NCI-H510A (cell line): ENCODE results near the gene RASGRF2.

Source experiments
- DNase-seq: peaks from one replicate; lab custom pipeline; 2025; lab: John Stamatoyannopoulos, UW

The RASGRF2 gene

GRCh38 chr5:81205058-81205457, 244.9 kb downstream of the RASGRF2 start:
- no peak for DNase-seq

DNA sequence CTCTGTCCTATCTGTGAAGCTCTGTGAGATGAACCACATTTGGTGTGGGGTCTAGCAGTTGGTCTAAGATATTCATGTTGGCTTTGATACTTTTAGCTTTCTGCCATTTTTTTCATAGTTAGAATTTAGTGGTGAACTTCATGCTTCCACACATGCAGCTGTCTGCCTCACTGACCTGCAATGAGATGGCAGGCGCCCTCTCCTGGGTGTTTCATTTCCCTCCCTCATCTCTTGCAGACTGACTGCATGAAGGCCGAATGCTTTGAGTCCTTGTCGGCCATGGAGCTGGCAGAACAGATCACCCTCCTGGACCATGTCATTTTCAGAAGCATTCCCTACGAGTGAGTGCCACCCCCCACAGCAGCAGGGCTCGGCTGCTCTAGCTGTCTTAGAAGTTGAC, 246.8 kb downstream of the RASGRF2 start:
- no peak for DNase-seq

- no peak for DNase-seq
Measured at GRCh38 chr5:81208904-81209303, 248.7 kb downstream of the RASGRF2 start.

DNA sequence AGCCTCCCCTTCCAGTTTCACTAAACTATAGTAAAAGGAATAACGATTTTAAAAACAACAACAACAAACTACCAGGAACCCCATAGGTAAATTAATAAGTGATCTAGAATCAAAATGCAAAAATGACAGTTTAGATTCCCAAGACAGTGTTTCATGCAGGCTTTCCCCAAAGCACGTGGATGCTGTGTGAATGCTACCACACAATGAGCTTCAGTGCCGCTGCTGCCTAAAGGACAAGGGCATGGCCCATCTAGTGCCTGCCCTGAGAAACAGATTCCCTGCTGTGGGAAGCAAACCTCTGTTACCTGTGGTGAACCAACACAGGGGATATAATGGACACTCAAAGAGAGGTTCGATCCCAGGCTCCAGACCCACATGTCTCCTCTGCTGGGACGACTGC, 249.2 kb downstream of the RASGRF2 start:
- DNase-seq: no peak

DNA sequence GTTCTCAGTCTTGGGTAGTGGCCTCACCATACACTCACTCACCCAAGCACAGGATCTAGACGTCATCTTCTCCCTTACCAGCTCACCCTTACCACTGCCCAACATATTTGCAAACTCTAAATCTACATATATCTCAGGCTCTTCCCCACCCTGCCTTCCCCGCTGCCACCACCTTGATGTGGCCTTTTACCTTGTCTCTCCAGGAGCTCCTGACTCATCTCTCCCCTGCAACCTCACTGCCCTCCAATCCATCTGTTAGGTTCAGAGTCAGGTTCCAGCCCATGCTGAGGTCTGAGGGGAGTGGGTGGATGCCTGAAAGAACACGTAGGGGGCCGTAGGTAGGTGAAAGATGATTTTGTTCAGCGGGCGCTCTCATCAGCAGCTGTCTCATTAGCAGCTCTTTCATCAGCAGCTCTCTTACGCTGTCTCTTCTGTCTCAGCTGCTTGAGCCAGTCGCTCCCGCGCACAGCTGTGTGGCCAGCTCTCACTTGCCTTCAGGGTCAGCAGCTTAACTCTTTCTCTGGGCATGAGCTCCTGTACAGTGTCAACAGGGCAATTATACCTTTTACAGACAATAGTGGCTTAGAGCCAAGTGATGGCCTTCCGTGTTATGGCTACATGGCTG, 249.8 kb downstream of the RASGRF2 start:
- no peak for DNase-seq

- no peak for DNase-seq
Measured at GRCh38 chr5:81212211-81212751, 252.1 kb downstream of the RASGRF2 start.

- DNase-seq: no peak
Measured at GRCh38 chr5:81213070-81213469, 252.9 kb downstream of the RASGRF2 start.

DNA sequence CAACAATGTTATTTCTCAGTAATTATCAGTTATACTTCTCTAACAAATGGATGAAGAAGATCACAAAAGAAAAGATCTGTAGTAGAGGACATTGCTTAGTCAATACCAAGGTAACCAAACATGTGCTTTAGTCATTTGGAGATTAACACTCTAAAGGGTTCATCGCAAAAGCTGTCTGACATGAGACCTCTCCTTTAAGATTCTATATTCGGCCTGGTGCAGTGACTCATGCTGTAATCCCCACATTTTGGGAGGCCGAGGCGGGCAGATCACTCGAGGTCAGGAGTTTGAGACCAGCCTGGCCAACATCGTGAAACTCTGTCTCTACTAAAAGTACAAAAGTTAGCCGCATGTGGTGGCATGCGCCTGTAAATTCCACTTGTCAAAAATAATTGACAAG, 254.7 kb downstream of the RASGRF2 start:
- DNase-seq: no peak

DNA sequence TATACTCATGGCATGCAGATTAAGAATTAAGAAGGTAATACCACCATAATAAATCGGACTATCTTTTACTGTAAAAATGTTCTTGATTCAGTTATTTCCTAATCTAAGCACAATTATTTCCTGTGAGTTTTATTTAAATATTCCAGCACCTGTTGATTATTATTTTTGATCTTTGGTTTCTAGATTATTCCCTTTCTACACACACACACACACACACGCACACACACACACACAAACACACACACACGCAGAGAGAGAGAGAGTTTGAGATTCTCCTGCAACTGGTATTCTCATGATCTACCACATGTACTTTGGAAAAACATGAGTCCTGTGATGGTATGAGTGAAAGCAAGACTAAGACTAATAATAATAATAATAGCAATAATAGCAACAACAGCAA, 256.0 kb downstream of the RASGRF2 start:
- no peak for DNase-seq

DNA sequence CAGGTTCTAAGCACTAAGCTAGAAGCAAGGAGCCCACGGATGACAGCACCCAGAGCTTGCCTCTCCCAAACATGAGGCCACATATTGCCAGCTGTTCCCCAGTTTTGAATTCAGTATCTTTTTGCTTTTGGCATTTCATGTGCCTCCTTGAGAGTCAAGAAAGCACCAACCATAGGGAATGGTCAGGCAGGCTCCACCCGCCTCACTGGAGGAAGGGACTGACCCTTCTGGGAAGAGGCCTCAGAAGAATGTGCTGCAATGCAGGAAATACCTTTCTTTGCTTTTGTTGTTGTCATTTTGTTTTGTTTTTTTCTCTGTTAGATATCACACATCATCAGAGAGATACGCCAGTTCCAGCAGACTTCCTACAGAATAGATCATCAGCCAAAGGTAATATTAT, 259.2 kb downstream of the RASGRF2 start:
- DNase-seq: no peak

- DNase-seq: no peak
Measured at GRCh38 chr5:81222285-81222684, 262.1 kb downstream of the RASGRF2 start.

- no peak for DNase-seq
Measured at GRCh38 chr5:81225463-81225862, 265.3 kb downstream of the RASGRF2 start.

- no peak for DNase-seq
Measured at GRCh38 chr5:81226286-81226685, 266.1 kb downstream of the RASGRF2 start.

DNA sequence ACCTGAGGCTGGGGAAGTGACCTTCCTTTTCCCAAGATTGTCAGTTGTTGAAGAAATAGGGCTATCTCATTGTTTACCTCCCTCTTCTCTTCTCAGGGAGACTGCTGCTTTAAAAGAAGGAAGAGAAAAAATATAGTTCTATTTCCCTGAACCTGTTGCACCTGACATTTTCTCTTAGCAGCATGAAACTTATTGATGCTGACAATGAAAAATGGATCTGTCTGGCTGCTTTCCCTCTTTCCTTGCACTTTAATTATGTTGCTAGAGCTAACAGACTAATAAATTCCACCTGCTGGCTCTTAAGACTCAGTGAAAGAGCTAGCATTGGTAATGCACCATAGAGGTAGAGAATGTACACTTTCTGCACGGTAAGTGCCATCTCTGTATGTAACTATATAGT, 266.8 kb downstream of the RASGRF2 start:
- DNase-seq: no peak

GRCh38 chr5:81228084-81228483, 267.9 kb downstream of the RASGRF2 start:
- DNase-seq: no peak

- no peak for DNase-seq
Measured at GRCh38 chr5:81230416-81230815, 270.3 kb downstream of the RASGRF2 start.

GRCh38 chr5:81232464-81233079, 272.4 kb downstream of the RASGRF2 start:
- no peak for DNase-seq

DNA sequence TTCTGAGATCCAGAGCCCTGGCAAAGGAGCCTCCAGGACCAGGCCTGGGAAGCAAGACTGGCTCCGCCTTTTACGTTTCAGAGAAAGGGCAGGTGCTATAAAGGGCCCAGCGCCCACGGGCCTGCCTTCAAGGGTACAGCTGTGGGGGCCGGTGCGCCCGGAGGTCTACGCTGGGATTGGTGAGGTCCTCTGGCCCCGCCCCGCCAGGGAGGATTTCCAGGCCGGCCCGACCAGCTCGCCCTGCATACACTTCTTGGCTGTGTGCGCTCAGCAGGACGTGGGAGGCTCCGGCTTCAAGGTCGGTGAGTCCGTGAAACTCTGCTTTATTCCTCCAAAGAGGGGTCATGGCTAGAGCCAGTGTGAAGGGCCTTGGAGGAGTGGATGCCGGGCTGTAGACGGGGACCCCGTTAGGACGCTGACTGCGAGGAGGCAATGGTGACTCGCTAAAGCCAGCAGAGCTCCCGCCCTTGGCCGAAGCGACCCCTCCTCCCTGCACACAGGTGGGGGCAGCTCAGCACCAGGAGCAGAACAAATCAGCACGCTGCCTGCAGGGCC, 273.0 kb downstream of the RASGRF2 start, which contains the start of gene CKMT2:
Gene CKMT2, plus strand, starts transcription at position 243 of the 555 bp plus-strand sequence. CDS start 17,811 bp downstream, outside the sequence.
- DNase-seq: peak; percentile 35

- no peak for DNase-seq
Measured at GRCh38 chr5:81234299-81234698, 274.1 kb downstream of the RASGRF2 start.

- no peak for DNase-seq
Measured at GRCh38 chr5:81234801-81235200, 274.6 kb downstream of the RASGRF2 start.

GRCh38 chr5:81235287-81236072, 275.3 kb downstream of the RASGRF2 start:
- DNase-seq: no peak

GRCh38 chr5:81238460-81238859, 278.3 kb downstream of the RASGRF2 start:
- no peak for DNase-seq

GRCh38 chr5:81239613-81240012, 279.4 kb downstream of the RASGRF2 start:
- DNase-seq: no peak
